Neural cell (in vitro differentiated cells): Measurements from ENCODE around the gene PDE1A. TPM values are rescaled to one million over a fixed set of nuclear protein-coding genes. Genes with fewer than 3 reads are reported as not detected.

ENCODE experiments used
- H2AFZ ChIP-seq: fragments of 200-600, 300-800 bp; sonication (generic), shearing (Covaris generic); 2 replicates; pipeline ENCODE4 v1.6.0; 2014; ENCODE audit warnings: low read depth, mild to moderate bottlenecking, antibody characterized with exemption, low read length, moderate library complexity
- H3F3A ChIP-seq: fragments of 200-600 bp; shearing (Covaris generic); 2 replicates; pipeline ENCODE4 v1.6.1; 2016; ENCODE audit warnings: mild to moderate bottlenecking, moderate library complexity, mixed read lengths, antibody characterized with exemption, low read length; ENCODE audit not compliant: insufficient read depth, poor library complexity, severe bottlenecking
- H3K27ac ChIP-seq: fragments of 200-600, 300-800 bp; sonication (generic), shearing (Covaris generic); 2 replicates; pipeline ENCODE4 v1.5.1; 2014; ENCODE audit warnings: mild to moderate bottlenecking, low read length, moderate library complexity
- H3K27me3 ChIP-seq: fragments of 300-800, 200-600 bp; sonication (generic), shearing (Covaris generic); 2 replicates; pipeline ENCODE4 v1.6.0; 2014; ENCODE audit warnings: mild to moderate bottlenecking, low read depth, low read length, moderate library complexity; ENCODE audit not compliant: insufficient read depth
- H3K36me3 ChIP-seq: fragments of 300-800, 200-600 bp; sonication (generic), shearing (Covaris generic); 2 replicates; pipeline ENCODE4 v1.5.1; 2014; ENCODE audit warnings: mild to moderate bottlenecking, antibody characterized with exemption, low read length, moderate library complexity; ENCODE audit not compliant: insufficient read depth
- H3K4me2 ChIP-seq: fragments of 300-800, 200-600 bp; sonication (generic), shearing (Covaris generic); 2 replicates; pipeline ENCODE4 v1.6.0; 2014; ENCODE audit warnings: mild to moderate bottlenecking, low read length
- H3K4me3 ChIP-seq: fragments of 300-800, 200-600 bp; sonication (generic), shearing (Covaris generic); 2 replicates; pipeline ENCODE4 v1.5.1; 2014; ENCODE audit warnings: mild to moderate bottlenecking, low read length, moderate library complexity
- H3K79me2 ChIP-seq: fragments of 200-600 bp; shearing (Covaris generic); replicated peaks from 2 replicates; pipeline ENCODE4 v1.6.0; 2014; ENCODE audit warnings: mild to moderate bottlenecking, low read length, moderate library complexity; ENCODE audit not compliant: insufficient read depth
- H3K9ac ChIP-seq: fragments of 300-800, 200-600 bp; sonication (generic), shearing (Covaris generic); 2 replicates; pipeline ENCODE4 v1.6.1; 2016; ENCODE audit warnings: mild to moderate bottlenecking, low read length, mixed read lengths
- H3K9me2 ChIP-seq: fragments of 200-600 bp; shearing (Covaris generic); 2 replicates; pipeline ENCODE4 v1.6.1; 2016; ENCODE audit warnings: mild to moderate bottlenecking, low read length, mixed read lengths; ENCODE audit not compliant: insufficient read depth
- H3K9me3 ChIP-seq: fragments of 200-600, 300-800 bp; sonication (generic), shearing (Covaris generic); 2 replicates; pipeline ENCODE4 v1.6.1; 2016; ENCODE audit warnings: mild to moderate bottlenecking, mixed run types, low read length, moderate library complexity, mixed read lengths
- H4K20me1 ChIP-seq: fragments of 200-600 bp; shearing (Covaris generic); 2 replicates; pipeline ENCODE4 v1.6.1; 2016; ENCODE audit warnings: mild to moderate bottlenecking, mixed run types; ENCODE audit not compliant: insufficient read depth
- CTCF ChIP-seq: fragments of 450-650 bp; IDR thresholded peaks from 2 replicates; pipeline ENCODE4 v1.5.1; 2014; ENCODE audit warnings: antibody characterized with exemption, mild to moderate bottlenecking, moderate library complexity; ENCODE audit not compliant: poor library complexity, severe bottlenecking
- EP300 ChIP-seq: fragments of 450-650 bp; conservative IDR thresholded peaks from 2 replicates; pipeline ENCODE4 v1.6.1; 2014; ENCODE audit warnings: antibody characterized with exemption, mild to moderate bottlenecking, moderate library complexity; ENCODE audit not compliant: poor library complexity, severe bottlenecking
- EZH2 ChIP-seq: fragments of 200-600, 300-800 bp; shearing (Covaris generic), sonication (generic); IDR thresholded peaks from 2 replicates; pipeline ENCODE4 v1.6.1; 2014; ENCODE audit warnings: antibody characterized with exemption, low read length, borderline replicate concordance, mild to moderate bottlenecking; ENCODE audit not compliant: insufficient read depth, poor library complexity, severe bottlenecking
- MXI1 ChIP-seq: fragments of 450-650 bp; conservative IDR thresholded peaks from 2 replicates; pipeline ENCODE4 v1.6.1; 2014; ENCODE audit warnings: antibody characterized with exemption, mild to moderate bottlenecking; ENCODE audit not compliant: poor library complexity, severe bottlenecking
- POLR2AphosphoS5 ChIP-seq: IDR thresholded peaks from 2 replicates; pipeline ENCODE4 v1.6.1; 2012
- RAD21 ChIP-seq: fragments of 450-650 bp; conservative IDR thresholded peaks from 2 replicates; pipeline ENCODE4 v1.6.1; 2014; ENCODE audit warnings: antibody characterized with exemption, mild to moderate bottlenecking, moderate library complexity
- SMC3 ChIP-seq: fragments of 450-650 bp; conservative IDR thresholded peaks from 2 replicates; pipeline ENCODE4 v1.6.1; 2014; ENCODE audit warnings: antibody characterized with exemption, mild to moderate bottlenecking, moderate library complexity; ENCODE audit not compliant: poor library complexity
- TAF1 ChIP-seq: IDR thresholded peaks from 2 replicates; pipeline ENCODE4 v1.6.1; 2012; ENCODE audit warnings: low read depth
- polyA plus RNA-seq: library from polyadenylated mRNA; depleted of rRNA; stranded (reverse); fragments of >200 nt; gene quantifications from 2 replicates; pipeline ENCODE4 v1.2.3, GENCODE V29; 2014
- TF ChIP-seq, protein P1 (sequence below): IDR thresholded peaks from 2 replicates; pipeline ENCODE4 v1.6.1; 2012; ENCODE audit warnings: borderline replicate concordance

PDE1A gene
- polyA plus RNA-seq, 1 donor from 2014 or later, result 1.6 TPM

DNA sequence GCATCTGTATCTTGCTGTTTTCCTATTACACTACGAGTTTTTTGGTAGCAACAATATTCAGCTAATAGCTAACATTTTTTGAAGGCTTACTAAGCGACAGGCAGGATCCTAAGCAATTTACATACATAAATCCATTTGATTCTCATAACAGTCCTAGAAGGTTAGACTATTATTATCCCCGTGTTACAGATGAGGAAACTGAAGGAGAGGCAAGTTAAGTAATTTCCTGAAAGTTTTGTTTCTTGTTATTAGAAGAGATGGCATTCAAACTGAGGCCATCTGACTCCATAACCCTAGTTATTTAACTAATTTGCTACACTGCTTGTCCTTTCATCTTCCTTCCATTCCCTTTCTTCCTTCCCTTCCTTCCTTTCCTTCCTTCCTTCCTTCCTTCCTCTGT, 68.2 kb downstream of the PDE1A start:
- Histone ChIP-seq H3K36me3 (no peaks in the 10 kb centered on the region), H2AFZ (no peak overlapping the region), H3K9ac (no peak overlapping the region)

GRCh38 chr2:182355815-182356214, 71.0 kb downstream of the PDE1A start:
- Histone ChIP-seq H3K36me3 (no peaks in the 10 kb centered on the region), H3F3A (no peaks in the 10 kb centered on the region), H3K4me2 (no peak overlapping the region), H3K9me3 (no peaks in the 10 kb centered on the region), H3K27ac (no peak overlapping the region), H3K9ac (no peak overlapping the region), H3K4me3 (no peak overlapping the region), H4K20me1 (no peaks in the 10 kb centered on the region), H2AFZ (no peak overlapping the region), H3K79me2 (no peaks in the 10 kb centered on the region), H3K27me3 (no peaks in the 10 kb centered on the region), H3K9me2 (no peaks in the 10 kb centered on the region)
- no peak for TF ChIP-seq EZH2
- no peak for TF ChIP-seq EP300
- no peak for TF ChIP-seq CTCF
- TF ChIP-seq MXI1, result no peak
- no peak for TF ChIP-seq RAD21
- no peak for TF ChIP-seq TAF1
- no peak for TF ChIP-seq POLR2AphosphoS5

More for the DNA sequence above, 68.2 kb downstream of the PDE1A start:
- Histone ChIP-seq H3K27me3 (no peaks in the 10 kb centered on the region), H3K4me2 (no peak overlapping the region), H3K79me2 (no peaks in the 10 kb centered on the region), H4K20me1 (no peaks in the 10 kb centered on the region), H3K9me3 (no peaks in the 10 kb centered on the region), H3K4me3 (no peak overlapping the region), H3K27ac (no peak overlapping the region), H3F3A (no peaks in the 10 kb centered on the region), H3K9me2 (no peaks in the 10 kb centered on the region)
- TF ChIP-seq, protein P1, sequence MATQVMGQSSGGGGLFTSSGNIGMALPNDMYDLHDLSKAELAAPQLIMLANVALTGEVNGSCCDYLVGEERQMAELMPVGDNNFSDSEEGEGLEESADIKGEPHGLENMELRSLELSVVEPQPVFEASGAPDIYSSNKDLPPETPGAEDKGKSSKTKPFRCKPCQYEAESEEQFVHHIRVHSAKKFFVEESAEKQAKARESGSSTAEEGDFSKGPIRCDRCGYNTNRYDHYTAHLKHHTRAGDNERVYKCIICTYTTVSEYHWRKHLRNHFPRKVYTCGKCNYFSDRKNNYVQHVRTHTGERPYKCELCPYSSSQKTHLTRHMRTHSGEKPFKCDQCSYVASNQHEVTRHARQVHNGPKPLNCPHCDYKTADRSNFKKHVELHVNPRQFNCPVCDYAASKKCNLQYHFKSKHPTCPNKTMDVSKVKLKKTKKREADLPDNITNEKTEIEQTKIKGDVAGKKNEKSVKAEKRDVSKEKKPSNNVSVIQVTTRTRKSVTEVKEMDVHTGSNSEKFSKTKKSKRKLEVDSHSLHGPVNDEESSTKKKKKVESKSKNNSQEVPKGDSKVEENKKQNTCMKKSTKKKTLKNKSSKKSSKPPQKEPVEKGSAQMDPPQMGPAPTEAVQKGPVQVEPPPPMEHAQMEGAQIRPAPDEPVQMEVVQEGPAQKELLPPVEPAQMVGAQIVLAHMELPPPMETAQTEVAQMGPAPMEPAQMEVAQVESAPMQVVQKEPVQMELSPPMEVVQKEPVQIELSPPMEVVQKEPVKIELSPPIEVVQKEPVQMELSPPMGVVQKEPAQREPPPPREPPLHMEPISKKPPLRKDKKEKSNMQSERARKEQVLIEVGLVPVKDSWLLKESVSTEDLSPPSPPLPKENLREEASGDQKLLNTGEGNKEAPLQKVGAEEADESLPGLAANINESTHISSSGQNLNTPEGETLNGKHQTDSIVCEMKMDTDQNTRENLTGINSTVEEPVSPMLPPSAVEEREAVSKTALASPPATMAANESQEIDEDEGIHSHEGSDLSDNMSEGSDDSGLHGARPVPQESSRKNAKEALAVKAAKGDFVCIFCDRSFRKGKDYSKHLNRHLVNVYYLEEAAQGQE, result no peak
- TF ChIP-seq CTCF (no peak), SMC3 (no peak), EZH2 (no peak), RAD21 (no peak), POLR2AphosphoS5 (no peak), EP300 (no peak), MXI1 (no peak), TAF1 (no peak)
